ENCODE data around the gene SPEM2.
"Not testable (repeated sequence)": the region's sequence is repeated elsewhere in the genome, so short reads cannot be mapped to it uniquely, and the experiment has no call there.

The SPEM2 gene

DNA sequence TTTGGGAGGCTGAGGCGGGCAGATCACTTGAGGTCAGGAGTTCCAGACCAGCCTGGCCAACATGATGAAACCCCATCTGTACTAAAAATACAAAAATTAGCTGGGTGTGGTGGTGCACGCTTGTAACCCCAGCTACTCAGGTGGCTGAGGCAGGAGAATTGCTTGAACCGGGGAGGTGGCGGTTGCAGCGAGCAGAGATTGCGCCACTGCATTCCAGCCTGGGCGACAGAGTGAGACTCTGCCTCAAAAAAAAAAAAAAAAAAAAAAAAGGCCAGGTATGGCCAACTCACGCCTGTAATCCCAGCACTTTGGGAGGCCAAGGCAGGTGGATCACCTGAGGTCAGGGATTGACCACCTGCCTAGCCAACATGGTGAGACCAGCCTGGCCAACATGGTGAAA is 49.4 kb downstream of the SPEM2 start:
- DNase-seq (ENCODE audit: low spot score), result not testable (repeated sequence)

DNA sequence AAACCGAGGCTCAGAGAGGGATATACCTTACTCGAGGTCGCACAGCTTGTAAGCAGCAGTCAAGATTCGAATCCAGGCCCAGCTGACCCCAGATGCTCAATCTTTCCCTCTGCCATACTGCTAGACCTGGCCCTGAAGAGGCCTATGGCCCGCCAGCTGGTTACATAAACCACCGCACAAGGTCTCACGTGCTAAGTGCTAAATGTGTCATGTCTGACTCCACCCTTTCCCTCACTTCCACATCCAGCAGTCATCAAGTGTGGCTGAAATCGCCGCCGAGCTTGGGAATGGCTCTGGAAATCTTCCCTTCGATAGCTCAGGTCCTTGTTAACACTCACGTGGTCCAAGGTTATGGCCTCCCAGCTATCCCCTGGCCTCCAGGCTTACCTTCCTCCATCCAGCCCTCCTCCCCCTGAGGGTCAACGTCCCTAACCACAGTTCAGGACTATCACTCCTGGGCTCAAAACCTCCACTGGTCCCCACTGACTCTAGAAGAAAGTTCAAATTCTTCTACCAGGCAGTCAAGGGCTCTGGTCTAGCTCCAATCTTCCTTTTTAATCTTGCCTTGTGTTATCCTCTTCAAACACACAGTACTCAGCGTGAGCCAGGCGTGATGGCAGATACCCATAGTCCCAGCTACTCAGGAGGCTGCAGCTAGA is 50.5 kb downstream of the SPEM2 start:
- peak; percentile 85 for DNase-seq (ENCODE audit: low spot score)

DNA sequence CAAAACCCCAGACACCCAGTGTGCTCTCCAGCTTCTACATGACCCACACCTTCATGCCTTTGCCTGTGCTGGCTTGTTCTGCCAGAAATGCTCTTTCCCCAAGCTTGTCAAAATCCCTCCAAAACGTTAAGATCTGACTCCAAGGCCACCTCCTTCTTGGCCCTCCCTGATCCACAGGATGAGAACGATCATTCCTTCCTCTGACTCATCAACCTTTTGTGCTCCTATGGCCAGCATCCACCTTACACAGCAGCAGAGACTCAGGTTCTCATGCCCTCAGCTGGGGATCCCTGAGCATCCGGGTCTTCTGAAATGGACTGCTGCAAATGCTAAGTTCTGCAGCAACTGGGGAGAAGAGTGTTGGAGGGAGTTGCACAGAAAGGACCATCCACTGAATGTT is 51.1 kb downstream of the SPEM2 start:
- no peak for DNase-seq (ENCODE audit: low spot score)

DNA sequence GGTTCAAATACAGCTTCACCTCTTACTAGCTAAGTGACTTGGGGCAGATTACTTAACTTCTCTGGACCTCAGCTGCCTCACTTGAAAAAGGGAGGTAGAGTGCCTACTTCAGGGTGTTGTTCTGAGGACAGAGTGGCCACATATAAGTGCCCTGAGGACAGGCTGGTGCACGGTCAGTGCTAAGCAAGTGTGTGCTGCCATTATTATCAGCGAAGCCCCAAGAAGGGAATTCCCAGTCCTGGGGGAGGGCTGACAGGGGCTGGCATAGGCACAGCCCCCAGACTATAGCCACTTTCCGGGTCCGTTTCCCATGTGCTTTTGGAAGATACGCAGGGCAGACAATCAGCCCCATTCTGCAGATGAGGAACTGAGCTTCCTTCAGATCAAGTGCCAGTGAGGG is 51.5 kb downstream of the SPEM2 start:
- DNase-seq (ENCODE audit: low spot score), result peak; percentile 27
